Osteocyte (in vitro differentiated cells): ENCODE results near the gene IGDCC3. TPM values are rescaled to one million over a fixed set of nuclear protein-coding genes. Genes with fewer than 3 reads are reported as not detected.
A peak's percentile ranks its signal among the peaks of the same experiment; 100 is the strongest.

ENCODE experiments used
- DNase-seq: peaks from one replicate; pipeline ENCODE4 v3.0.0; 2021; ENCODE audit warnings: mixed read lengths; ENCODE audit not compliant: unreplicated experiment; ENCODE audit errors: extremely low spot score
- H3K27ac Mint-ChIP-seq: one replicate; pipeline ENCODE4 v1.8.0; 2021; ENCODE audit warnings: mild to moderate bottlenecking, mixed read lengths; ENCODE audit not compliant: unreplicated experiment
- H3K27me3 Mint-ChIP-seq: one replicate; pipeline ENCODE4 v1.8.0; 2021; ENCODE audit warnings: mixed read lengths; ENCODE audit not compliant: unreplicated experiment
- H3K36me3 Mint-ChIP-seq: one replicate; pipeline ENCODE4 v1.8.0; 2021; ENCODE audit warnings: mixed read lengths; ENCODE audit not compliant: unreplicated experiment
- H3K4me1 Mint-ChIP-seq: one replicate; pipeline ENCODE4 v1.8.0; 2021; ENCODE audit warnings: mixed read lengths; ENCODE audit not compliant: unreplicated experiment
- H3K4me3 Mint-ChIP-seq: one replicate; pipeline ENCODE4 v1.8.0; 2021; ENCODE audit warnings: mild to moderate bottlenecking, moderate library complexity, mixed read lengths; ENCODE audit not compliant: unreplicated experiment
- H3K9me3 Mint-ChIP-seq: one replicate; pipeline ENCODE4 v1.8.0; 2021; ENCODE audit warnings: mixed read lengths; ENCODE audit not compliant: unreplicated experiment
- total RNA-seq: library from RNA; stranded (reverse); gene quantifications from 2 replicates; pipeline ENCODE4 v1.2.1, GENCODE V29; 2021
- TF ChIP-seq, protein P1 (sequence below): fragments of 200-600 bp; sonication (generic); IDR thresholded peaks from 2 replicates; pipeline ENCODE4 v1.5.0; 2021; ENCODE audit warnings: antibody characterized with exemption, mild to moderate bottlenecking, moderate library complexity

Gene IGDCC3
- total RNA-seq, 1 donor from 2014 or later = 0.48 TPM

DNA sequence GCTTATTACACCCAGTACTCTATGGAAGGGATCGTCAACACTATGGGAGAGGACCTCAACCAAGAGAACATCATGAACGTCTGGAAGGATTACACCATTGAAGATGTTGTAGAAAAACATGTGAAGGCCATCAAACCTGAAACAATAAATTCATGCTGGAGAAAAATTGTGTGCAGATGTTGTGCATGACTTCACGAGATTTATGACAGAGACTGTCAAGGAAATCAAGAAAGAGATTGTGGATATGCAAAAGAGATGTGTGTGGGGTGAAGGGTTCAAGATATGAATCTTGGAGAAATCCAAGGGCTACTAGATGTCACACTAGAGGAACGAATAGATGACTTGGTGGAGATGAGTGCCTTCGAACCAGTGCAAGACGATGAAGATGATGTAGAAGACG, 87.6 kb downstream of the IGDCC3 start:
- no peaks in the 10 kb centered on the region for H3K9me3 Mint-ChIP-seq
- peaks cover 7% of the 10 kb centered on the region for H3K27me3 Mint-ChIP-seq
- TF ChIP-seq, protein P1, sequence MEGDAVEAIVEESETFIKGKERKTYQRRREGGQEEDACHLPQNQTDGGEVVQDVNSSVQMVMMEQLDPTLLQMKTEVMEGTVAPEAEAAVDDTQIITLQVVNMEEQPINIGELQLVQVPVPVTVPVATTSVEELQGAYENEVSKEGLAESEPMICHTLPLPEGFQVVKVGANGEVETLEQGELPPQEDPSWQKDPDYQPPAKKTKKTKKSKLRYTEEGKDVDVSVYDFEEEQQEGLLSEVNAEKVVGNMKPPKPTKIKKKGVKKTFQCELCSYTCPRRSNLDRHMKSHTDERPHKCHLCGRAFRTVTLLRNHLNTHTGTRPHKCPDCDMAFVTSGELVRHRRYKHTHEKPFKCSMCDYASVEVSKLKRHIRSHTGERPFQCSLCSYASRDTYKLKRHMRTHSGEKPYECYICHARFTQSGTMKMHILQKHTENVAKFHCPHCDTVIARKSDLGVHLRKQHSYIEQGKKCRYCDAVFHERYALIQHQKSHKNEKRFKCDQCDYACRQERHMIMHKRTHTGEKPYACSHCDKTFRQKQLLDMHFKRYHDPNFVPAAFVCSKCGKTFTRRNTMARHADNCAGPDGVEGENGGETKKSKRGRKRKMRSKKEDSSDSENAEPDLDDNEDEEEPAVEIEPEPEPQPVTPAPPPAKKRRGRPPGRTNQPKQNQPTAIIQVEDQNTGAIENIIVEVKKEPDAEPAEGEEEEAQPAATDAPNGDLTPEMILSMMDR = no peak
- no peak overlapping the region for H3K27ac Mint-ChIP-seq
- DNase-seq = no peak
- no peak overlapping the region for H3K4me3 Mint-ChIP-seq
- no peaks in the 10 kb centered on the region for H3K36me3 Mint-ChIP-seq
- H3K4me1 Mint-ChIP-seq = peaks cover 11% of the 10 kb centered on the region

DNA sequence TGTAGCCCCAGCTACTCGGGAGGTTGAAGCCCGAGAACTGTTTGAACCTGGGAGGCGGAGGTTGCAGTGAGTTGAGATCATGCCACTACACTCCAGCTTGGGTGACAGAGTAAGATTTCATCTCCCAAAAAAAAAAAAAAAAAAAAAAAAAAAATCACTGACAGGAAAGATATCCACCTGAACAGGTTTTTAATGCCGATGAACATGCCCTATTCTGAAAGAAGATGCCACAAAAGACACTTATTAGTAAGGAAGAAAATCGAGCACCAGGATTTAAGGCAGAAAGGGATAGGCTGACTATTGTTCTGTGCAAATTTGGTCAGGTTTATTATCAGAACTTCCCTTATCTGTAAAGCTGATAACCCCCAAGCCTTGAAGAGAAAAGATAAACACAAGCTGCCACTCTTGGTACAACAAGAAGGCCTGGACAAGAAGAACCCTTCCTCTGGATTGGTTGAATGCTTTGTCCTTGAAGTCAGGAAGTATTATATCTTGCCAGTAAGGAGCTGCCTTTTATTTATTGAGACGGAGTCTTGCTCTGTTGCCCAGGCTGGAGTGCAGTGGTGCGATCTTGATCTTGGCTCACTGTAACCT, 88.4 kb downstream of the IGDCC3 start:
- TF ChIP-seq, protein P1 = no peak
- Mint-ChIP-seq H3K36me3 (no peaks in the 10 kb centered on the region), H3K4me3 (no peak overlapping the region), H3K27me3 (peaks cover 7% of the 10 kb centered on the region), H3K4me1 (peaks cover 11% of the 10 kb centered on the region), H3K9me3 (no peaks in the 10 kb centered on the region), H3K27ac (no peak overlapping the region)
- DNase-seq = no peak

DNA sequence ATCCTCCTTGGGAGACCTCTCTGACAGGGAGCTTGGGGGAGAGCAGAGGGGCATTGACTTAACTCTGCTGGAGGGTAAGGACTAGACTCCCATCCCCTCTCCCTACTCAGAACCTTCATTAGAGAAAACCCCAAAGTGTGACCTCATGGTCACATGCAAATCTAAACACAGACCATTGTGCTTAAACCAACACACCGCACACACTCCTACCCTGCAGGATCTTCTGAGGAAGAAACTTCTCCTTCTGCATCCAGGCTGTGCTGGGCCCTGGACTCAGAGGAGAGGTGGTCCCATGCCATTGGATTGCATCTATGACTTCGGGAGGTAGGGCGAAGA, 90.3 kb downstream of the IGDCC3 start:
- Mint-ChIP-seq H3K4me3 (peak overlapping the region; percentile 78), H3K36me3 (peaks cover 5% of the 10 kb centered on the region), H3K9me3 (no peaks in the 10 kb centered on the region), H3K27ac (no peak overlapping the region), H3K4me1 (peaks cover 11% of the 10 kb centered on the region), H3K27me3 (peaks cover 3% of the 10 kb centered on the region)
- DNase-seq = no peak
- TF ChIP-seq, protein P1 = no peak

DNA sequence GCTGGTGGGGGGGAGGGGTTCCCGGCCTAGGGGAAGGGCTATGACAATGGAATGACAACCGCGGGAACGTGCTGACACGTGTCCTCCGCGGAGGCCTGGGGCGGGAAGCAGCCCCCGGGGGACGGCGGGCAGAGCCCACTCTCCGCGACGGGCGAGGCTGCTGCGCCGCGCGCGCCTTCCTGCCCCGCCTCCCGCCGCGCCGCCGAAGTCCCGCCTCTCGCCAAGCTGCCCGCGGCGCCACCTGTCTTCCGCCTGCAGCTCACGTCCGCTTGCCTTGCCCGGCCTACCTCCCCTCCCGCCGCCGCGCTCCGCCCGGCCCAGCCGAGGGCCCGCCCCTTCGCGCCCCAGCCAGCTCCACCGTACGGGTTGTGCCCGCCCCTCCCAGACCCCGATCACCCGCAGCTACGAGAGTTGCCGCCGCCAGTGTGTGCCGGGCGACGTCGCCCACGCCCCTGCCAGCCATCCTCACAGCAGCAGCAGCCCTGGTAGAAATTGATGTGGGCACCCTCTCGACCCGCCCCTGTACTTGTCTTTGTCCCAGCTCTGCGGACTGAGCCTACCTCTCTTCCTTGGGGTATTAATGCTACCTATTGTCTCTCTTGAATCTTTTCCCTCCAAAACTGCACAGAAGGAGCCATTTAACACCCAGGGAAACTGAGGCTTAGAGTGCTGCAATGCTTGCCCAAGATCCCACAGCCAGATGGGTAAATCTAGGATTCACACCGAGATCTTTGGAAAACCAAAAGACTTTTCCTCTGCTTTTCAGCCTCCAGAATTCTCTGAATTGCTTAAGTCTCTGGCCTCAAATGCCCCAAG, 90.9 kb downstream of the IGDCC3 start, which contains the start of gene PARP16:
Gene PARP16 (minus strand): TSS at position 180 of the 816 bp plus-strand sequence. CDS start 457 bp downstream, outside the sequence.
- Mint-ChIP-seq H3K4me1 (peaks cover 11% of the 10 kb centered on the region), H3K9me3 (no peaks in the 10 kb centered on the region), H3K36me3 (peaks cover 5% of the 10 kb centered on the region), H3K27me3 (peaks cover 3% of the 10 kb centered on the region), H3K27ac (peak within 1 kb of the TSS; percentile 88), H3K4me3 (peak within 1 kb of the TSS; percentile 78)
- peak; percentile 95 for DNase-seq
- TF ChIP-seq, protein P1 = peak; percentile 57

DNA sequence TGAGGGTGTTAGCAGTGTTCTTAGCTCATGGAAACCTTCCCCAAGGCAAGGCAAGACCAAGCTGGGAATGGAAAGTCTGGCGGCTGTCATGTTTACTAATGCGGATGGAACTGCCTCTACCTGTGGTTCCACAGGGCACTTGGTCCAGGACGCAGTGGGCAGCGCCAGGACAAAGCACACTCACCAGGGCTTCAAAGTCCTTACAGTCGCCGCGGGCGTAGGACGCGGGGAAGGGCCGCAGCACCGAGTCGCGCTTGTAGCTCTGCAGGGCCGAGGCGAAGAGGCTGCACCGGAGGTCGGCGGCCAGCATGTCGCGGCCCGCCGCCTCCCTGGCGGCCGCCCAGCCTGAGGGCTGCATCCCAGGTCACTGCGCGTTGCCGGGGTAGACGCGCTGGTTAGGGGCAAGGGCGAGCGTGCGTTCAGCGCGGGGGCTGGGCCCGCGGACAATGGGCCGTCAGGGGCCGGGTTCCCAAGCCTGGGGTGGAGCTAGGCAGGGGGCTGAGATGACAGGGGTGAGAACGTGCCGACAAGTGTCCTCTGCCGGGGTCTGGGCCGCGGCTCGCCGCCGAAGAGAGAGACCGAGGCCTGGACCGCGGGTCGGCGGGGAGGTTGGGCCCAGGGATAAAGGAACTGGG, 91.6 kb downstream of the IGDCC3 start:
- peaks cover 11% of the 10 kb centered on the region for H3K4me1 Mint-ChIP-seq
- H3K9me3 Mint-ChIP-seq = no peaks in the 10 kb centered on the region
- TF ChIP-seq, protein P1 = no peak
- H3K36me3 Mint-ChIP-seq = peaks cover 5% of the 10 kb centered on the region
- H3K4me3 Mint-ChIP-seq = peak overlapping the region; percentile 78
- DNase-seq = no peak
- peak overlapping the region; percentile 44 for H3K27ac Mint-ChIP-seq
- peaks cover 3% of the 10 kb centered on the region for H3K27me3 Mint-ChIP-seq
